Hematopoietic multipotent progenitor cell treated with erythropoietin and hydrocortisone succinate and interleukin-3 and kit ligand, for 15 days (in vitro differentiated cells): ENCODE measurements around the gene ITPR2.
A peak's percentile ranks its signal among the peaks of the same experiment; 100 is the strongest.
"Not testable (repeated sequence)": the region's sequence is repeated elsewhere in the genome, so short reads cannot be mapped to it uniquely, and the experiment has no call there.

Experiments used
- DNase-seq: peaks from one replicate; pipeline ENCODE4 v3.0.0-alpha.2; 2015; ENCODE audit warnings: low spot score

Gene ITPR2

GRCh38 chr12:26729137-26729671, 103.8 kb downstream of the ITPR2 start:
- not testable (repeated sequence) for DNase-seq

GRCh38 chr12:26728205-26729050, 104.6 kb downstream of the ITPR2 start:
- no peak for DNase-seq

GRCh38 chr12:26727482-26728204, 105.4 kb downstream of the ITPR2 start:
- no peak for DNase-seq

DNA sequence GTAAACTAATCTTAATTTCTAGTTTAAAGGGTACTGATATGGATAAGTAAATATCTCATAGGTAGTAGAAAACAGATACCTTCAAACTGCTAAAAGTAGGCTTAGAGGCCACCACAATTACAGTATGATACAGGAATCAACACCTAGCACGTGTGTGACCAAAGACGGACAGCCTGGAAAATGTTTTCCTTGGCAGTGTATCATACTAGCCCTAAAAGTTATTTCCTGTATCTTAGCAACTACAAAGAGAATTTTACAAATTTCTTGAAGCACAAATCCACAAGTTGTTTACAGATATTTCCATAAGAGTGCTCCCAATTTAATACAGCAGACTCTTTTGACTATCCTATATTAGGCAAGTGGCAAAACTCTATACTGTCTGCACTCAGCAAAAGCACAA, 106.0 kb downstream of the ITPR2 start:
- no peak for DNase-seq

DNA sequence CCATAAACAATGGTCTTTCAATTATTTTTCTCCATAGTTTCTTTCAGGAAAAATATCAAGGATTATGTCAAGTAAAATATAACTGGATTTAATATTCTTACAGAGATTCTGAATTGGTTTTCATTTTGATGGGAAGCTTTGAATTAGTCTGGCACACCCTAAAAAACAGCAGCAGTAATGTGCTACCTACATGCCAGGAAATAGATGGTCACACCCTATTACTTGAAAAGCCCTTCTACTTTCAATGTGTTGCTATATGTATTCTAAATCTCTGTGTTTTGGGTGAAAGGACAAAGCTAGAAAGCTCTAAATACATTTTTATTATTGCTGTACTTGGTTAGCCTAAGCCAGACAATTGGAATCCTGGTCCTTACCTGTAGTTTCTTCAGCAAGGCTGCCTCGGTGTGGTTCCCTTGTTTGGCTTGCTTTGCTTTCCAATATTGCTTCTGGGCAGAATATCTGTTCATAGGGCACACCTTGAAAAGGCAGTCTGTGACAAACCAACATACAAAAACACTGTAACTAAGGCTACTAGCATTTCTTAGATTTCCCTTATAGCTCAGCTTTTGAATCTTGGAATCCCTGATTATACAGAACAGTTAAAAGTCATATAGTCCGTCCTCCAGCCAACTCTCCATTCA, 107.6 kb downstream of the ITPR2 start:
- DNase-seq = no peak

GRCh38 chr12:26724309-26724702, 108.7 kb downstream of the ITPR2 start:
- DNase-seq = no peak

GRCh38 chr12:26723379-26724308, 109.3 kb downstream of the ITPR2 start:
- DNase-seq = no peak

GRCh38 chr12:26721800-26722199, 111.2 kb downstream of the ITPR2 start:
- peak; percentile 13 for DNase-seq

- DNase-seq = no peak
These were observed 113.1 kb downstream of the ITPR2 start for GRCh38 chr12:26719852-26720251.

GRCh38 chr12:26717757-26718156, 115.2 kb downstream of the ITPR2 start:
- no peak for DNase-seq

DNA sequence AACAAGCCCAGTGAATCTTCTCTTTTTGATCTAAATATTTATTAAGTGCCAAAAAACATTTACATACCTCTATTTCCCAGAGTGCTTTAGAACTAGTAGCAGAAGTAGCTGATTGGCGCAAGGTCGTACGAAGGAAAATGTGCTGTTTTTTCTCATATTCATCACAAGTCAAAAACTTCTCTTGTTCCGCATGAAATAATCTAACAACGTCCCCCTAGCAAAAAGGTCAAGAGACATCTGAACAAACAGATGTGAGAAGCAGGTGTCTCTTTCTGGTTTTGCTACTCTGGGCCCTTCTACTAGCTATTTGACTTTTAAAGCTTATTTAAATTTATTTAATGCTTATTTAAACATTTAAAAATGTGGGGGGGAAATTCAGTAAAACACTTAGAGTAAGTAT, 117.8 kb downstream of the ITPR2 start:
- DNase-seq = no peak

DNA sequence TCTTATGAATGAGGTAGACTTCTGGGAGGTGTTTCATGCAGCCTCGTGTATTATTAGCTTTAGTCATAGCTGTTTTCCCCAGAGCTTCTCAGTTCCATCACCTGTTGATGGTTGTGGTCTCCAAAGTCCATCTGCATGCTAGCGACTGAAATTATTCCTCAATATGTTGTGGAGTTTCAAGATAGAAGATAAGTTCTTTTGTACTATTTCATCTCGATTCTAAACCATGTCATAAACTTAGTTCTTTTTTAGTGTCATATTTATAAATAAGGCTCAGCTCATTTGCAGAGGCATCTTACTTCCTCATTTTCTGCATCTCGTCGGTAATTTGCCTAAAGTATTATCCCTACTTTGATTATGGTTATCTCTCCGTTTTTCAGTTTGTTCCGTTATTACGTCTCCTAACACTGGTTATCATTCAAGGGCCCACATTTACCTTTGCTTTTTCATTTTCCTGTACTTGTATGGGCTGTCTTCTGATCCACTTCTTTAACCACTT, 119.1 kb downstream of the ITPR2 start:
- no peak for DNase-seq

DNA sequence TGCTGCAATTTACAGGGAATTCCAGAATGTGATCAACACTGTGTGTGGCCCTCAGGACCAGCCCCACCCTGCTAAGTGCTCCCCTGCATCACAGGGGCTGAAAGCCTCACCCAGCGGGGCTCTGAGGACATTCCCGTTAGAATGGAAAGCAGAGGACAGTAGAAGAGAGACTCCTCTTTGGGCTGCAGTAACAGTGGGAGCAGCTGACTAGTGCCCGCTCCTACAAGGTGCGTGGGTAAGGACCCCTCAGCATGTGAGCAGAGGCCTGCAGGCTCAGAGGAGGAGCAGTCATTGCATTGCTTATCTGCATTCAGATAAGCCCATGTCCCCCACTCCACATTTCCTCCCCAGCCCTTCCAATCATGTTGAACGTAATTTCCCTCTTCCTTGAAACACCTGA, 120.1 kb downstream of the ITPR2 start:
- no peak for DNase-seq

DNA sequence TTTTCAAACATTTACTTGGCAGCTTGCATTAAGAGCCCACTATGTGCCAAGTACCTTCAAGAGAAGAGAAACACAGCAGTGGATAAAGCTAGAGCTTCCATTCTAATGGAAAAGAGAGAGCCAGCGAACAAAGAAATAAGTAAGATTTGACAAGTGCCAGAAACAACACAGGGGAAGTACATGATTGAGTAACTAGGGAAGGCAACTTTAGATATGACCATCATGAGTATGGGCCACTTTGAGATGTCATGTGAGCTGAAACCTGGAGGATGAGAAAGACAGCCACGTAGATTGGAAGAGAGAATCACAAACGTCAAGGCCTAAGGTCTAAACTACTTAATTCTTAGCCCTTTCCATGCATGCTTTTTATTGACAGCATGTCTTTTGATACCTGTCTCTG, 121.4 kb downstream of the ITPR2 start:
- no peak for DNase-seq

GRCh38 chr12:26711072-26711471, 121.9 kb downstream of the ITPR2 start:
- no peak for DNase-seq

- no peak for DNase-seq
These were observed 127.1 kb downstream of the ITPR2 start for GRCh38 chr12:26705851-26706250.

GRCh38 chr12:26704684-26705460, 128.1 kb downstream of the ITPR2 start:
- no peak for DNase-seq

GRCh38 chr12:26704214-26704613, 128.8 kb downstream of the ITPR2 start:
- no peak for DNase-seq

DNA sequence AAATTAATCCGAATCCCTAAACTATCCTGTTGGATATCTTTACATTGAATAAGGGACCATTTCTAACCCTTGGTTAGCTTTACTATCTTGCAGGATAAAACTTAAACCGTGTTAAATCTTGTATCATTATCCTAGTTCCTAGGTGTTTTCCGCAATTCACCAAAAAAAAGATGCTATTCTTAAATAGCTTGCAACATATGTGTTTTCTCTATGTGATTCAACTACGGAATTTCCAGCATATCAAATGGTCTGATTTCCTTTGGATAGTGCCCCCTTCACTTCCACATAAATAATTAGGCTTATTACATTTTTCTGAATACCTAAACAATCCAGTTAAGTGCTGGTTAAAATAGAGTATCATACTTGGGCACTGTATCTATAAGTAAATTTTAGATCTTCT, 130.3 kb downstream of the ITPR2 start:
- no peak for DNase-seq

DNA sequence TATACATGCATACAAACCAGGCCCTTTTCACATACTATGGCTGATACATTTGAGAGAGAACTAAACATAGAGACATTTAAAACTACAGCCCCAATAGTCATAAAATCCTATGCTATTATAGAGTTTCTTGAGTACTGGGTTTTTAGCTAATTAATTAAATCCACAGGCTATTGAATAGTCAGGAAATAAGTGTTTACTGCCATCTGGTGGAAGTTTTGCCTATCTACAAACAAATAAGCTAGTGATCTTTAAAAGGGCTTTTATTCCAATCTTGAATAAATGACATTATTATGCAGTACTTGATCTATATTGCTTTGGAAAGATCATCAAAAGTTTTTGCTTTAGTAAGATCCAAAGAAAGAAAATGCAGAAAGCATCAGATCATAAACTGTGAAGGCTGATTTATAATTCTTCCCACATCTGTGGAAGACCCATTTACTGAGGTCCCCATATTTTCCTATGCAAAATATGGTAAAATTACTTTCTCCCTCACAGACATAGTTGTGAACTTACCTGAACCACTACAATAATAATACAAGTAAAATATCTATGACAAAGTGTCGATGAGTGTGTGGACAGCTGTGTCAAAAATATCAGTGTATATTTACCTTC, 131.3 kb downstream of the ITPR2 start:
- DNase-seq = peak; percentile 56
